Hippocampal formation (tissue), 2 donors: Measurements from ENCODE around the gene RNF222.

Experiments used
- DNase-seq, 2 donors: peaks; one replicate each; lab custom pipeline; 2025; lab: John Stamatoyannopoulos, UW

RNF222 gene

GRCh38 chr17:8345951-8346665 is 51.5 kb downstream of the RNF222 start:
- DNase-seq: no peak

DNA sequence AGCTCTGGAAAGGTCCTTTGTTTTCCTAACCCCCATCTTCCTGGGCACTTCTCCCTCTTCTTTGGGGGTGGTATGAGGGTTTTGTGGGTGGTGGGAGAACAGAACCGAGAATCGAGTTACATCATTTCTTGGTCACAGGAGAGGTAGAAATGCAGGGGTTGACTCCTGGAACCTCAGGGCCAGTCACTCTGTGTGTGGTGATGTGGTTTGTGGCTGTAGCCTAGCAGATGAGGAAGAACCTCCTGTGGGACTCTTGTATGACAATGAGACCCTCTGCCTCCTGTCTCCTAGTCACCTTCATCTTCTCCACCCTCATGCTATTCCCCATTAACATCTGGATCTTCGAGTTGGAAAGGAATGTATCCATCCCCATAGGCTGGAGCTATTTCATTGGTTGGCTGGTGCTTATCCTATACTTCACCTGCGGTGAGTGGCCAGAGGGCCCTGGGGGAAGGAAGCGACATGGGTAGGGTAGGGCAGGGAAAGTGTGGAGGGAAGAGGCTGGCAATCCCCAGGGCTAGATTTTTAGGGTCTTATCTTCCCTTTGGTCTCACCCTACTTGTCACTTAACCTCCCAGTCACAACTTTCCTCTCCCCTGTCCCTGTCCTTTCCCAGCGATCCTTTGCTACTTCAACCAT is 52.5 kb downstream of the RNF222 start:
- DNase-seq: no peak

DNA sequence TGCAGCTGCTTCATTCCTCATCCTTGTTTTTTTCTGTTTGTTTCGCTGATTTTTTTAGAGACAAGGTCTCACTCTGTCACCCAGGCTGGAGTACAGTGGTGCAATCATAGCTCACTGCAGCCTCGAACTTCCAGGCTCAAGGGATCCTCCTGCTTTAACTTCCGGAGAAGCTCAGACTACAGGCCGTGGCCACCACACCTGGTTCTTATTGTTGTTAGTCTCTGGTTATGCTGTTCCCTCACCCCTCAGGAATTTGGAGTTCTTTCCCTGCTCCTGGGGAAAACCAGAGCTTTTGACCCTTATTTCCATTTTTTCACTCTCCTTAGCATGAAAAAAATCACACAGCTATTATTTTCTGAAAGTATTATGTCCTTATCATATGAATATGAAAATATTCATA is 56.2 kb downstream of the RNF222 start:
- no peak for DNase-seq
